PC-3 (cell line): Measurements from ENCODE around the gene HEXD.

Experiments used
- CTCF ChIP-seq: fragments of 300-600 bp; sonication (generic); conservative IDR thresholded peaks from 2 replicates; pipeline ENCODE4 v1.5.1; 2017; ENCODE audit warnings: antibody characterized with exemption, low read depth, mild to moderate bottlenecking, low read length
- EZH2 ChIP-seq: fragments of 300-600 bp; sonication (generic); IDR thresholded peaks from one replicate; pipeline ENCODE4 v1.6.1; 2017; ENCODE audit warnings: antibody characterized with exemption, mild to moderate bottlenecking, low read length; ENCODE audit not compliant: unreplicated experiment
- EZH2phosphoT487 ChIP-seq: fragments of 300-600 bp; sonication (generic); IDR thresholded peaks from 2 replicates; pipeline ENCODE4 v1.6.1; 2018; ENCODE audit warnings: mild to moderate bottlenecking, antibody characterized with exemption, low read length, borderline replicate concordance

DNA sequence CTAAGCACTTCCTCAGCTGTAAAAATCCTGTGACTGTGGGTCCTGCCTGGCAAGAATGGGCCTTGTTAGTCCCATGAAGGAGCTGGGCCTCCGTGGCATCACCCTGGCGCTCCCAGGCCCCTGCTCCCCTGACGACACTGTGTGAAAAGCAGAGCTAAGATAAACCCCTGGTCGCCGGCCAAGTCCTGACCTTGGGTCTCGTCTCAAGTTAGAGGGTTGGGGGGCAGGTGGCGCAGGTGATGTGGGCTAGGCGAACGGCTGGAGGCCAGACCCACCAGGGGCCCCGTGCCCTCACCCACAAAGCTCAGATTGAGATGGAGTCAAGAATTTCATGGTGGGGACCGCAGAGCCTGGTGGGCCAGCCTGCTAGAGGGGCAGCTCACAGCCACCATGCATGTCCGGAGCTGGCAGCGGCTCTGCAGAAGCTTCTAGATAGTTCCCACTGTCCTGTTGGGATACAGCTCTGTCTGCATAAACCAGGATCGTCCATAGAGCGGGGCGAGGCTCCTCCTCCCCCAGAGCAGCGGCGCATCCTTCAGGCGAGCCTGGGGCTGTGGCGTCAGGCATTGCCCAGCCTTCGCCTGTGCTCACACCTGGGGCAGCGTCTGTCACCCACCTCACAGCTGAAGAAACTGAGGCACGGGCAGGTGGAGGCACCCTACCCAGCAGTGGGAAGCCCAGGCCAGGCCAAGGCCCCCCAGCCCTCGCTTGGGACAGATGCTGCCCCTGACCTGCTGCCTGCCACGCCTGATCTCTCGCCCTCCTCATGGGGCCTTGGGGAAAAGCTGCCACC, 20.4 kb downstream of the HEXD start:
- TF ChIP-seq CTCF = no peak
- TF ChIP-seq EZH2phosphoT487 = no peak
- no peak for TF ChIP-seq EZH2
